ENCODE measurements around the gene TMEM87B. TPM values are rescaled to one million over a fixed set of nuclear protein-coding genes. Genes with fewer than 3 reads are reported as not detected.

Gene TMEM87B
- total RNA-seq, 1 experiment from 2014 or later = 10.6 TPM

- CTCF ChIA-PET = no interaction called here
- POLR2A ChIA-PET = no interaction called here
- H3K4me3 Mint-ChIP-seq = no peak overlapping the region
- H3K9me3 Mint-ChIP-seq = peaks cover 3% of the 10 kb centered on the region; the same call in 1 of the 2 replicates
- TF ChIP-seq ATF1 (CRISPR knock-in tag; IDR thresholded peaks at IDR 0.05) (no peak), USF1 (CRISPR knock-in tag; IDR thresholded peaks at IDR 0.05) (no peak), SP1 (CRISPR knock-in tag; conservative IDR thresholded peaks at IDR 0.05) (no peak), TEAD1 (CRISPR knock-in tag; IDR thresholded peaks at IDR 0.05) (no peak), ZSCAN18 (CRISPR knock-in tag; IDR thresholded peaks at IDR 0.05) (no peak), CBFB (CRISPR knock-in tag; IDR thresholded peaks at IDR 0.05; ENCODE audit: low read depth) (no peak), ESRRA (CRISPR knock-in tag; IDR thresholded peaks at IDR 0.05; ENCODE audit: borderline replicate concordance) (no peak), MYBL2 (CRISPR knock-in tag; IDR thresholded peaks at IDR 0.05) (no peak), KAT7 (CRISPR knock-in tag; IDR thresholded peaks at IDR 0.05; ENCODE audit: borderline replicate concordance) (no peak), JUN (CRISPR knock-in tag; IDR thresholded peaks at IDR 0.05) (no peak), ZNF121 (CRISPR knock-in tag; IDR thresholded peaks at IDR 0.05) (no peak), ZNF416 (CRISPR knock-in tag; IDR thresholded peaks at IDR 0.05) (no peak), NFATC4 (CRISPR knock-in tag; IDR thresholded peaks at IDR 0.05) (no peak), NR1H2 (CRISPR knock-in tag; IDR thresholded peaks at IDR 0.05) (no peak), ZBTB21 (CRISPR knock-in tag; IDR thresholded peaks at IDR 0.05; ENCODE audit: borderline replicate concordance) (no peak), FOXP4 (CRISPR knock-in tag; IDR thresholded peaks at IDR 0.05) (no peak), ATF3 (CRISPR knock-in tag; conservative IDR thresholded peaks at IDR 0.05) (no peak)
- TF ChIP-seq, protein P1, sequence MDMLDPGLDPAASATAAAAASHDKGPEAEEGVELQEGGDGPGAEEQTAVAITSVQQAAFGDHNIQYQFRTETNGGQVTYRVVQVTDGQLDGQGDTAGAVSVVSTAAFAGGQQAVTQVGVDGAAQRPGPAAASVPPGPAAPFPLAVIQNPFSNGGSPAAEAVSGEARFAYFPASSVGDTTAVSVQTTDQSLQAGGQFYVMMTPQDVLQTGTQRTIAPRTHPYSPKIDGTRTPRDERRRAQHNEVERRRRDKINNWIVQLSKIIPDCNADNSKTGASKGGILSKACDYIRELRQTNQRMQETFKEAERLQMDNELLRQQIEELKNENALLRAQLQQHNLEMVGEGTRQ (CRISPR knock-in tag; IDR thresholded peaks at IDR 0.05) = no peak
- TF ChIP-seq, protein P2, sequence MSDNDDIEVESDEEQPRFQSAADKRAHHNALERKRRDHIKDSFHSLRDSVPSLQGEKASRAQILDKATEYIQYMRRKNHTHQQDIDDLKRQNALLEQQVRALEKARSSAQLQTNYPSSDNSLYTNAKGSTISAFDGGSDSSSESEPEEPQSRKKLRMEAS (CRISPR knock-in tag; IDR thresholded peaks at IDR 0.05) = no peak
- TF ChIP-seq, protein P3, sequence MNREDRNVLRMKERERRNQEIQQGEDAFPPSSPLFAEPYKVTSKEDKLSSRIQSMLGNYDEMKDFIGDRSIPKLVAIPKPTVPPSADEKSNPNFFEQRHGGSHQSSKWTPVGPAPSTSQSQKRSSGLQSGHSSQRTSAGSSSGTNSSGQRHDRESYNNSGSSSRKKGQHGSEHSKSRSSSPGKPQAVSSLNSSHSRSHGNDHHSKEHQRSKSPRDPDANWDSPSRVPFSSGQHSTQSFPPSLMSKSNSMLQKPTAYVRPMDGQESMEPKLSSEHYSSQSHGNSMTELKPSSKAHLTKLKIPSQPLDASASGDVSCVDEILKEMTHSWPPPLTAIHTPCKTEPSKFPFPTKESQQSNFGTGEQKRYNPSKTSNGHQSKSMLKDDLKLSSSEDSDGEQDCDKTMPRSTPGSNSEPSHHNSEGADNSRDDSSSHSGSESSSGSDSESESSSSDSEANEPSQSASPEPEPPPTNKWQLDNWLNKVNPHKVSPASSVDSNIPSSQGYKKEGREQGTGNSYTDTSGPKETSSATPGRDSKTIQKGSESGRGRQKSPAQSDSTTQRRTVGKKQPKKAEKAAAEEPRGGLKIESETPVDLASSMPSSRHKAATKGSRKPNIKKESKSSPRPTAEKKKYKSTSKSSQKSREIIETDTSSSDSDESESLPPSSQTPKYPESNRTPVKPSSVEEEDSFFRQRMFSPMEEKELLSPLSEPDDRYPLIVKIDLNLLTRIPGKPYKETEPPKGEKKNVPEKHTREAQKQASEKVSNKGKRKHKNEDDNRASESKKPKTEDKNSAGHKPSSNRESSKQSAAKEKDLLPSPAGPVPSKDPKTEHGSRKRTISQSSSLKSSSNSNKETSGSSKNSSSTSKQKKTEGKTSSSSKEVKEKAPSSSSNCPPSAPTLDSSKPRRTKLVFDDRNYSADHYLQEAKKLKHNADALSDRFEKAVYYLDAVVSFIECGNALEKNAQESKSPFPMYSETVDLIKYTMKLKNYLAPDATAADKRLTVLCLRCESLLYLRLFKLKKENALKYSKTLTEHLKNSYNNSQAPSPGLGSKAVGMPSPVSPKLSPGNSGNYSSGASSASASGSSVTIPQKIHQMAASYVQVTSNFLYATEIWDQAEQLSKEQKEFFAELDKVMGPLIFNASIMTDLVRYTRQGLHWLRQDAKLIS (CRISPR knock-in tag; IDR thresholded peaks at IDR 0.05; ENCODE audit: borderline replicate concordance) = no peak
- no peaks in the 10 kb centered on the region for H3K4me1 Mint-ChIP-seq
- no peak for ATAC-seq
- peaks cover 5% of the 10 kb centered on the region for H3K36me3 Mint-ChIP-seq
- H3K27ac Mint-ChIP-seq = no peak overlapping the region
- H3K27me3 Mint-ChIP-seq (ENCODE audit: low read depth) = no peaks in the 10 kb centered on the region
- DNase-seq (ENCODE audit: low spot score) = no peak
Measured at GRCh38 chr2:112010751-112011150, 44.3 kb upstream of the TMEM87B start.
